Measurements from ENCODE around the gene SMCO1.

DNA sequence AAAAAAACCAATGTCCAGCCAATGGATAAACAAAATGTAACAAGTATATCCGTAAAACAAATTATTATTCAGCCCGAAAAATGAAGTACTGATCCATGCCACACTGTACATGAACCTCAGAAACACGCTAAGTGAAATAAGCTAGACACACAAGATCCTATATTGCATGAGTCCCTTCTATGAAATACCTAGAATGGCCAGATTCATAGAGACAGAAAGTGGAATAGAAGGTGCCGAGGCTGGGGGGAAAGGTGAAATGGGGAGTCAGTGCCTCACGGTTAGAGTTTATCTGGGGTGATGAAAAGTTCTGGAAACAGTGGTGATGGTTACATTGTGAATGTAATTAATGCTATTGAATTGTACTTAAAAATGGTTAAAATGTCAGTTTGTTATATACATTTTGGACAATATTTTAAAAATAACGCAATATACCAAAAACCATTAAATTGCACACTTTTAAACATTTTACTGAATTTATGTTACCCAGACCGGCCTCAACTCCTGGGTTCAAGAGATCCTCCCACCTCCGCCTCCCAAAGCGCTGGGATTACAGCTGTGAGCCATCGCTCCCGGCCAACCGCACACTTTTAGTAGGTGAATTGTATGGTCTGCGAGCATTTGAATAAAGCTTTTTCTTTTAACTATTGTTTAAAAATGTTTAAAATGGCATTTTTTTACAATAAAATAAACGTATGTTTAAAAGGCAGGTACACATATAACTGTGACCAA is 13.7 kb downstream of the SMCO1 start:
- TF ChIP-seq, protein P1, sequence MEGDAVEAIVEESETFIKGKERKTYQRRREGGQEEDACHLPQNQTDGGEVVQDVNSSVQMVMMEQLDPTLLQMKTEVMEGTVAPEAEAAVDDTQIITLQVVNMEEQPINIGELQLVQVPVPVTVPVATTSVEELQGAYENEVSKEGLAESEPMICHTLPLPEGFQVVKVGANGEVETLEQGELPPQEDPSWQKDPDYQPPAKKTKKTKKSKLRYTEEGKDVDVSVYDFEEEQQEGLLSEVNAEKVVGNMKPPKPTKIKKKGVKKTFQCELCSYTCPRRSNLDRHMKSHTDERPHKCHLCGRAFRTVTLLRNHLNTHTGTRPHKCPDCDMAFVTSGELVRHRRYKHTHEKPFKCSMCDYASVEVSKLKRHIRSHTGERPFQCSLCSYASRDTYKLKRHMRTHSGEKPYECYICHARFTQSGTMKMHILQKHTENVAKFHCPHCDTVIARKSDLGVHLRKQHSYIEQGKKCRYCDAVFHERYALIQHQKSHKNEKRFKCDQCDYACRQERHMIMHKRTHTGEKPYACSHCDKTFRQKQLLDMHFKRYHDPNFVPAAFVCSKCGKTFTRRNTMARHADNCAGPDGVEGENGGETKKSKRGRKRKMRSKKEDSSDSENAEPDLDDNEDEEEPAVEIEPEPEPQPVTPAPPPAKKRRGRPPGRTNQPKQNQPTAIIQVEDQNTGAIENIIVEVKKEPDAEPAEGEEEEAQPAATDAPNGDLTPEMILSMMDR (IDR thresholded peaks at IDR 0.05; ENCODE audit: low read depth, low read length, poor library complexity, severe bottlenecking): no peak
- no peak for TF ChIP-seq EZH2phosphoT487 (IDR thresholded peaks at IDR 0.05; ENCODE audit: borderline replicate concordance, low read length)
